T-helper 17 cell (primary cell): ENCODE measurements around the gene STOML1. TPM values are rescaled to one million over a fixed set of nuclear protein-coding genes. Genes with fewer than 3 reads are reported as not detected.
"Not testable (repeated sequence)": the region's sequence is repeated elsewhere in the genome, so short reads cannot be mapped to it uniquely, and the experiment has no call there.

Experiments used
- ATAC-seq: fragments of 150-1000 bp; cut with Tn5 transposase; 2 replicates; pipeline ENCODE4 v1.10.0; 2021; ENCODE audit warnings: mild to moderate bottlenecking, moderate library complexity
- DNase-seq, 3 donors: peaks; one replicate each; pipeline versions ENCODE4 v3.0.0 to v3.0.0-alpha.2; 2020 to 2021
- H3K9me3 ChIP-seq: one replicate; pipeline ENCODE4 v1.7.0; 2013; ENCODE audit warnings: low read length, mild to moderate bottlenecking; ENCODE audit not compliant: control insufficient read depth, poor library complexity, severe bottlenecking
- H3K27ac Mint-ChIP-seq: one replicate; pipeline ENCODE4 v1.8.0; 2022; ENCODE audit warnings: mild to moderate bottlenecking, moderate library complexity, mixed read lengths
- H3K27me3 Mint-ChIP-seq: one replicate; pipeline ENCODE4 v1.8.0; 2022; ENCODE audit warnings: mixed read lengths
- H3K36me3 Mint-ChIP-seq: one replicate; pipeline ENCODE4 v1.8.0; 2022; ENCODE audit warnings: low read depth, mixed read lengths
- H3K4me1 Mint-ChIP-seq: one replicate; pipeline ENCODE4 v1.8.0; 2022; ENCODE audit warnings: mild to moderate bottlenecking, mixed read lengths
- H3K4me3 Mint-ChIP-seq: one replicate; pipeline ENCODE4 v1.8.0; 2022; ENCODE audit warnings: mild to moderate bottlenecking, moderate library complexity, mixed read lengths
- total RNA-seq, 4 donors: library from RNA in 2 of 4; stranded (reverse) in 2 of 4; gene quantifications; one replicate each; pipeline ENCODE4 v1.2.3 and lab custom pipeline; 2022 to 2026

The STOML1 gene
- total RNA-seq, 2 donors from 2014 or later = 3.7 to 5.6 TPM

DNA sequence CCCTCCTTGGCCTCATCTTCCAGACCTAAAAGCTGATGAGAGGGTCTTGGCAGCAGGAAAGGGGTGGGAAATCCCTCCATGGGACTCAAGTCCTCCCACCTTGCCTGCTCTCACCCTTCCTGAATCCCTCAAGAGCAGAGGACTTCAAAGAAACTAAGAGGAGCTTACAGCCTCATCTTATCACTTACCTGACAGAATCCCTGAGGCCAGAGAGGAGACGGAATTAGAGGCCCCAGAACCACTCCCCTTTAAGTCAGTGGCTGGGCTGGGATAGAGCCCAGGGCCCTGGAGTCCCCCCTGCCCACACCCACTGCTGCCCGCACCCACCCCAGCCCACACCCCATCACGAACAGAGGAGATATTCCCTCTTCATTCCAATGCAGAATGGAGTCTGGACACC is 50.6 kb downstream of the STOML1 start:
- H3K9me3 ChIP-seq = no peaks in the 10 kb centered on the region
- peak overlapping the region; percentile 45 for H3K27ac Mint-ChIP-seq
- H3K27me3 Mint-ChIP-seq = no peaks in the 10 kb centered on the region
- peak overlapping the region; percentile 80 for H3K4me3 Mint-ChIP-seq
- ATAC-seq (no peak), DNase-seq (no peak)
- no peaks in the 10 kb centered on the region for H3K36me3 Mint-ChIP-seq
- H3K4me1 Mint-ChIP-seq = peaks cover 24% of the 10 kb centered on the region

DNA sequence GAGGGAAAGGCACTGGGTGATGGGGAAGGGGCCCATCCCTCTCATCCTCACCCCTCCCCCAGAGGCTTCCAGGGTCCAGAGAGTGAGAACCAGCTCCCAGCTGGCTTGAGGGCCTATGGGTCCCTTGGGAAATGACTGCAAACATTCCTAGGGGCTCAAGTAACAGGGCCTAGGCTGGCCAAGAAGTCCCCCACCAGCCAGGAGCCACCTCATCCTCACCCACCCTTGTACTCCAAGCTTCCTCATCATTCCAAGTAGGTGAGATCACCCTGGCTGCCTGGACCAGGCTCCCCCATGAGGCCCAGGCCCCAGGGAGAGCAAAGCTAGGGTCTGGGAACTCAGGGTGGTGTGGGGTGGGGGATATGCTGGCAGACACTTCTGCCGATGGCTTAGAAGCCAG is 51.1 kb downstream of the STOML1 start:
- Mint-ChIP-seq H3K27ac (peak overlapping the region; percentile 87), H3K4me3 (no peak overlapping the region), H3K4me1 (peaks cover 22% of the 10 kb centered on the region), H3K27me3 (no peaks in the 10 kb centered on the region), H3K36me3 (no peaks in the 10 kb centered on the region)
- no peak for DNase-seq
- H3K9me3 ChIP-seq = no peaks in the 10 kb centered on the region
- ATAC-seq = no peak

DNA sequence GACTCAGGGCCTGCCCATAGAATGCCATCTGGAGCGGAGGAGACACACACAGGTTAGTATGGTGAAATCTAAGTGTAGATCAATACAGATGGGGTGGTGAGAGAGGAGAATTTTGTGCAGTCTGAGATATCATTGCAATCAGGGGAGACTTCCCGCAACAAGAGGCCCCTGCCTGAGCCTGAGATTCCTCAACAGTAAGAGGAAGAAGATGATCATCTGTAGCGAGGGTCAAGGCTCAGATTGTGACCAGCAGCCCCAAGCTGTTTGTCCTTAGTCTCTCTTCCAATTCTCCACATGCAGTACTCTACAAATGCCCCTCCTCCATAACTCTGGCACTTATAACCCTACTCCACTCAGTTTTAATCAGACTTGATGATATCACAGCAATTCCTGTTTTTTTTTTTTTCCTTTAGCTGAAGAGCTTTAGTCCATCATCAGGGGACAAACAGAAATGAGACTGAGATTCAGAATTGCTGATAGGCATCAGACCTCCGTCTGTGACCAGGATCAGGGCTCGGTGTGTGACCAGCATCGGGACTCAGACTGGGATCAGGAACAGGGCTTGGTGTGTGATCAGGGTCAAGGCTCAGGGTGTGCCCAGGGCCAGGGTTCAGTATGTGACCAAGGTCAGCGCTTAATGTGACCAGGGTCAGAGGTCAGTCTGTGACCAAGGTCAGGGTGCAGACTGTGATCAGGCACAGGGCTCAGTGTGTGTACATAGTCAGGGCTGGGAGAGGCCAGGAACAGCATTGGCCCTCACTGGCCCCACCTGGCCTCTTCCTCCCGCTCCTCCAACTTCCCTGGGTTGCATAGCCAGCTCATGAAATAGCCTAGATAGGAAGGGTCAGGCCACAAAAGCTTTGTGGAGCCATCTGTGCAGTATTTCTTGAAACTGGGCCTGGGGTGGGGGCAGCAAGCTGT is 51.8 kb downstream of the STOML1 start:
- Mint-ChIP-seq H3K36me3 (no peaks in the 10 kb centered on the region), H3K4me1 (peaks cover 21% of the 10 kb centered on the region), H3K4me3 (no peak overlapping the region), H3K27ac (peak overlapping the region; percentile 87), H3K27me3 (no peaks in the 10 kb centered on the region)
- no peak for DNase-seq
- no peak for ATAC-seq
- H3K9me3 ChIP-seq = no peaks in the 10 kb centered on the region

DNA sequence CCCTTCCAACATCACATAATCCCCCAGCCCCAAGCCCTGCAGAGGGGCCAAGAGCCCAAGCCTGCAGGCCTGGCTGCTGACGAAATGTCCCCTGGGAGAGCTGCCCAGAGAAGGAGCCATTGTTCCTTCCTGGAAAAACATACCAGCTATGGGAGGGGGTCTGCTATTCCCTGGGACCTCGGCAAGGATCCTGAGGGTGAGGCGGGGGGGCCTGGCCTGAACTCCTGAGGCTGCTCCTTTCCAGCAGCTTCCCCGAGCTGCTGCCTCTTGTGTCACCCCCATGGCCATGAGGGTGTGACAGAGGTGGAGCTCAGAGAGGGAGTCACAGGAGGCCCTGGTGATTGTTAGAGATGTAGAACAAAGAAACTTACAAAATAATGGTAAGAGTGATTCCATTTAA is 53.0 kb downstream of the STOML1 start:
- no peaks in the 10 kb centered on the region for H3K27me3 Mint-ChIP-seq
- DNase-seq (no peak), ATAC-seq (no peak)
- no peak overlapping the region for H3K4me3 Mint-ChIP-seq
- H3K36me3 Mint-ChIP-seq = no peaks in the 10 kb centered on the region
- peak overlapping the region; percentile 87 for H3K27ac Mint-ChIP-seq
- H3K9me3 ChIP-seq = no peaks in the 10 kb centered on the region
- peaks cover 31% of the 10 kb centered on the region for H3K4me1 Mint-ChIP-seq

DNA sequence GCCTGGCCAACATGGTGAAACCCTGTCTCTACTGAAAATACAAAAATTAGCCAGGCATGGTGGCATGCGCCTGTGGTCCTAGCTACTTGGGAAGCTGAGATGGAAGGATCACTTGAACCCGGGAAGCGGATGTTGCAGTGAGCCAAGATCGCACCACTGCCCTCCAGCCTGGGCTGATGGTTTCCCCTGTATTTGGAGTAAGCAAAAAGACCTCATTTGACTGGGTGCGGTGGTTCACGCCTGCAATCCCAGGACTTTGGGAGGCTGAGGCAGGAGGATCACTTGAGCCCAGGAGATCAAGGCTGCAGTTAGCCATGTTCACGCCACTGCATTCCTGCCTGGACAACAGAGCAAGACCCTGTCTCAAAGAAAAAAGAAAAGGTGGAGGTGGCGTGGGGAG is 53.6 kb downstream of the STOML1 start:
- H3K27ac Mint-ChIP-seq = not testable (repeated sequence)
- peaks cover 31% of the 10 kb centered on the region for H3K4me1 Mint-ChIP-seq

DNA sequence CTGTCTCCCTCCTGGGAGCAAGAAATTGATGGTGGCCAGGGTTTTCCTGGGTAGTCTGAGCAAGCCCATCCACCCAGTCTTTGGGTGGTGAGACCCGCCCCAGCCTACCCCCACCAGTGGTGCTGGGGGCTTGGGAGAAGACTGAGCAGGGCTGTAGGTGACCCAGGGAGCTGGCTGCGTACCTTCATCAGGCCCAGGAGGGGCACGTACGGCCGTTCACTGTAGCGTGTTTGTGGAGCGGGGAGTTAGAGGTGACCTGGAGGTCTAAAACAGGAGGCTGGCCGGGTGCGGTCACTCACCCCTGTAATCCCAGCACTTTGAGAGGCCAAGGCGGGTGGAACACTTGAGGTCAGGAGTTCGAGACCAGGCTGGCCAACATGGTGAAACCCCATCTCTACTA is 54.4 kb downstream of the STOML1 start:
- H3K27ac Mint-ChIP-seq = no peak overlapping the region
- H3K27me3 Mint-ChIP-seq = no peaks in the 10 kb centered on the region
- ATAC-seq (no peak), DNase-seq (no peak)
- H3K9me3 ChIP-seq = no peaks in the 10 kb centered on the region
- peaks cover 32% of the 10 kb centered on the region for H3K4me1 Mint-ChIP-seq
- no peaks in the 10 kb centered on the region for H3K36me3 Mint-ChIP-seq
- H3K4me3 Mint-ChIP-seq = no peak overlapping the region

More for the DNA sequence above, 53.6 kb downstream of the STOML1 start:
- not testable (repeated sequence) for ATAC-seq, H3K9me3 ChIP-seq, H3K4me3 Mint-ChIP-seq, H3K27me3 Mint-ChIP-seq, DNase-seq, H3K36me3 Mint-ChIP-seq

DNA sequence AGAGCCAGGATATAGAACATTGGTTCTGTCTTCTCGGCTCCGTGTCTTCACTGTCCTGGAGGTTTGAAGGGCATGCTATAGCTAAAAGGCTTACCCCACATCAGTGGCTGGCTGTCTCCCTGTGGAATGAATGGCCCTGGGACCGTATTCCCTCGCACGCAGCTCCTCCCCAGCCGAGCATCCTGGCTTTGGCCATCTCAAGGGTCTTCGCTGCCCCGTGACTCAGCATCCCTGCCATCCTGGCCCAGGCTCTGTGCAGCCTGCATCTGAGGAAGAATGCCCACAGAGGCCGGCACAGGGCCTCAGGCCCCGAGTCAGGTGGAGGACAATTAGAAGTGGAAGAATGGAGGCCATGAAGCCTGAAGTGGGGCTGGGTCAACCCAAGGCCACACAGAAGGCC is 54.8 kb downstream of the STOML1 start:
- H3K9me3 ChIP-seq = no peaks in the 10 kb centered on the region
- ATAC-seq (no peak), DNase-seq (no peak)
- H3K27me3 Mint-ChIP-seq = no peaks in the 10 kb centered on the region
- H3K27ac Mint-ChIP-seq = no peak overlapping the region
- no peaks in the 10 kb centered on the region for H3K36me3 Mint-ChIP-seq
- no peak overlapping the region for H3K4me3 Mint-ChIP-seq
- H3K4me1 Mint-ChIP-seq = peaks cover 28% of the 10 kb centered on the region

DNA sequence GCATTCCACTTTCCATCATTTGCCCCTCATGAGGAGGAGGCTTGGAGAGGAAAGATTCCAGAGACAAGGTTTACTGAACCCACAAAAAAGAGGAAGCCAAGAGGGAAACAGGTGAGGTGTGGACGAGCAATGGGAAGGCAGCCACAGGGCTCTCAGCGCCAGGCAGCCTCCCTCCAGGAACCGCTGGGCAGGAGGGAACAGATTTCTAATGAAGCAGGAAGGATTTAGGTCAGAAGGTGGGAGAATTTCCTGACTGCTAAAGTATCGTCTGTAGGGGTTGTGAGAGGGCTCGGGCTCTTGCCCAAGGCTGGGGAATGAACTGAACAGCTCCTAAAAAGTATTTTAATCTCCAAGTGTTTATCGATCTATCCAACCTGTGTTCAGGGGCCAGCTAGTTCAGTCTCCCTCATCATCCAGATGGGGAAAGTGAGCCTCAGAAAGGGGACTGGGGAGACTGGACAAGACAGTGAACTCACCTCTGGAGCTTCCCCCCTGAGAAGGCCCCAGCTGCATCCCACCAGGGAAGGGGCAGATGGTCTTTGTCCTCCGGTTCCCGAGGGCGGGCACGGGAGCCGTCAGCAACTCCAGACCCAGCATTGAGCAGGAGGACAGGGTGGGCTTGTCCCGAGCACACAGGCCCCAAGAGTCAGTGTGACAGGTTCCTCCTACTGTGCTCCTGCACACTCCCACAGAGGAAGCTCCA is 55.4 kb downstream of the STOML1 start:
- Mint-ChIP-seq H3K36me3 (no peaks in the 10 kb centered on the region), H3K27ac (no peak overlapping the region), H3K4me1 (peaks cover 23% of the 10 kb centered on the region), H3K4me3 (no peak overlapping the region), H3K27me3 (no peaks in the 10 kb centered on the region)
- no peak for DNase-seq
- no peak for ATAC-seq
- no peaks in the 10 kb centered on the region for H3K9me3 ChIP-seq

DNA sequence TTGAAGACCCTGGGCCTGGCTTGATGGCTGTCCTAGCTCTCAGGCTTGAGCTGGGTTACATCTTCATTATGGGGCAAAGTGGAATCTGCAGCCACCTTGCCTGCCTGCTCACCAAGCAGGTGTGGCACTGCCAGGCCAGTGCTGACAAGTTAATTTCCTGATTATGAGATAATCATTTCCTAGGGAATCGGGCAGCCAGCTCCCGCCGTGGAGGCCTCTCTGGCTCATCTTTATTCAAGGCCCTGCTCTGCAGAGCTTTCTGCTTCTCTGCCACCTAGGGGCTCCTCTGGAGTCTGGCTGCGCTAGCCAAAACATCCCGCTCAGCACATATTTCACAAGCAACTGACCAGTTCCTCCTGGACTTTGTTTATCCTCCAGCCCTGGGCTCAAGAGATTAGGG is 55.9 kb downstream of the STOML1 start:
- ATAC-seq (no peak), DNase-seq (no peak)
- no peaks in the 10 kb centered on the region for H3K9me3 ChIP-seq
- Mint-ChIP-seq H3K4me1 (peaks cover 22% of the 10 kb centered on the region), H3K27me3 (no peaks in the 10 kb centered on the region), H3K4me3 (no peak overlapping the region), H3K27ac (no peak overlapping the region), H3K36me3 (no peaks in the 10 kb centered on the region)

DNA sequence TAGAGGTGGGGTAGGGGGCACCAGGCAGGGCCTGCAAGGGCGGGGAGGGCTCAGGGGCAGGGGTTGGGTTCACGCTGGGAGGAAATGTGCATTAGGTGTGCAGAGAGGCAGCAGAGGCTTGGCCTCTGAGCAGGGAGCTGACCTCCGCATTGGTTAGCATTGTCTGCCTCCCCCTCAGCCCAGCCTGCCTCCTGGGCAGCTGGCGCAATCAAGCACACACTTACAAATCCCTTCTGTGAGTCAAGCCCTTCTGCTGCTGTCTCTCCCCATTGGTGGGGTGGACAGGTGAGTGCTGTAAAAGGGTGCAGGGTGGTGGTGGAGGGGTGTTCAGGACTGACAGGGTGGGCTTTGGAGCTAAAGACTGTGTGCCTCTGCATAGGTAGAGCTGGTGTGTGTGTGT is 56.5 kb downstream of the STOML1 start:
- DNase-seq (no peak), ATAC-seq (no peak)
- H3K9me3 ChIP-seq = no peaks in the 10 kb centered on the region
- Mint-ChIP-seq H3K4me3 (no peak overlapping the region), H3K27ac (peak overlapping the region; percentile 70), H3K4me1 (peaks cover 23% of the 10 kb centered on the region), H3K36me3 (no peaks in the 10 kb centered on the region), H3K27me3 (no peaks in the 10 kb centered on the region)

DNA sequence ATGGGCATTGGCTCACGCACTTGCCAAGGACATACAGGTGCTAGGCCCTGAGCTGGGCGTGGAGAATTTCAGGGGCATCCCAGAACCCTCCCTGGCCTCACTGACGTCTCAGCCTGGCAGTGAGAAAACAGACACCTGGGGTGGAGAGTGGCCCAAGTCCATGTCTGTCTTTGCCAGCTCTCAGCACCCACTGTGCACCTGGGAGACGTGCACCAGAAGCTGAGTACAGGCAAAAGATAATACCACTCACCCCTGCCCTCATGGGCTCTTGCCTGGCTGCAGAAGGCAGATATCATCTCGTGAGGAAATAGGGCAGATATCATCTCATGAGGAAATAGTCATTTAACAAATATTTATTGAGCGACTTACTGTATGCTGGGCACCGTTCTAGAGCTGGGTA is 57.8 kb downstream of the STOML1 start:
- DNase-seq = no peak
- Mint-ChIP-seq H3K27me3 (no peaks in the 10 kb centered on the region), H3K4me3 (peak overlapping the region; percentile 31), H3K27ac (peak overlapping the region; percentile 60), H3K4me1 (peaks cover 18% of the 10 kb centered on the region), H3K36me3 (no peaks in the 10 kb centered on the region)
- ATAC-seq = peak; percentile 59
- H3K9me3 ChIP-seq = no peaks in the 10 kb centered on the region

DNA sequence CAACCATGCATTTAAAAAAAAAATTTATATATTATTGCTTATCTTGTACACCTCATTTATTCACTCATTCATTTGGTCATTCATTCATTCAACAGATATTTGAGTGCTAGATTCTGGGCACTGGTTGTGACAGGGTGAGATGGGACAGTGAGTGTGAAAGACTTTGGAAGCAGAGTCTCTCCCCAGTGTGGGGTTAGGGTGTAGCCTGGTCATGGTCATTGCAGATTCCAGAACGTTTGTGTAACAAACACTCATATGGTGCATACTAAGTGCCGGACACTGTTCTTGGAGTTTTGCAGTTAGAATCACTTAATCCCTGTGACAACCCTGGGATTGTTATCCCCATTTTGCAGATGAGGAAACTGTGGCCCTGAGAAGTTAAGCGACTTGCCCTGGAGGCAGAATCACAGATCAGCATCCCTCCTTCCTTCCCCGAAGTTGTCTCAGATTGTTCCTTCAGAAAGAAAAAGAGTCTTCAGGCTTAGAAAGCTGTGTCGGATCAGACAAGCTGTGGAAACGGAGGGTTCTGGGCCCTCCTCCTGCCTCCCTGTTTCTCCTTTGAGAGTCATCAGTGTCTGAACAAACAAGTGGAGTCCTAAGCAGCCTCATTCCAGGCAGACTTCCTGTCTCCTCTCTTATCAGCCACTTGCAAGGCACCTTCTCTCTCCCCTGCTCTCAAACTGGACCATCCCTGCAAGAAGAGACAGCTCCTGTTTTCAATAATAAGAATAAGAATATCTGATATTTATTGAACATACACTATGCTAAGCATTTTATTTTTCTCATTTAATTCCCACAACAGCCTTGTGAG is 59.5 kb downstream of the STOML1 start:
- no peaks in the 10 kb centered on the region for H3K9me3 ChIP-seq
- DNase-seq (no peak), ATAC-seq (no peak)
- no peaks in the 10 kb centered on the region for H3K27me3 Mint-ChIP-seq
- H3K27ac Mint-ChIP-seq = peak overlapping the region; percentile 60
- no peak overlapping the region for H3K4me3 Mint-ChIP-seq
- H3K36me3 Mint-ChIP-seq = no peaks in the 10 kb centered on the region
- peaks cover 22% of the 10 kb centered on the region for H3K4me1 Mint-ChIP-seq

DNA sequence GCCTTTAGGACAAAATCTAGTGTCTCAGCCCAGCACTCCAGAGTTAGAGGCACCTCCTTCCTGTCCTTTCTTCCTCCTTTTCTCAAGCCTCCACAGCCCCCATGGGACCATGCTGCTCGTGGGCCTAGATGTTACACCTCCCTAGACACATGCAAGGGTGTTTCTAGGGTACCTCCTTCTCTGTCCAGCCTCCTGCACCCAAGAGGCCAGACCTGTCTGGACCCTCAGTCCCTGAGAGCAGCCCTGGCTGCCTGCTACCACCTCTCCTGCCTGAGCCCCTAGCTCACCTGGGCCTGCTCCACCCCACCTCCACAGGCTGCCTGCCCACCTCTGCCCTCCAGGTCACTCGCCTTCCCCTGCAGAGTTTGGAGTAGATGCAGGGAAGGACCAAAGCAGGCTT is 60.7 kb downstream of the STOML1 start:
- Mint-ChIP-seq H3K4me1 (peaks cover 22% of the 10 kb centered on the region), H3K27me3 (no peaks in the 10 kb centered on the region), H3K4me3 (no peak overlapping the region), H3K27ac (peak overlapping the region; percentile 9), H3K36me3 (no peaks in the 10 kb centered on the region)
- ATAC-seq = no peak
- DNase-seq = no peak
- no peaks in the 10 kb centered on the region for H3K9me3 ChIP-seq
